GM12874 (cell line): ENCODE data around the gene TREM1.

Experiments
- TF ChIP-seq, protein P1 (sequence below): IDR thresholded peaks from 2 replicates; pipeline ENCODE4 v1.5.1; 2011; ENCODE audit warnings: low read depth, mild to moderate bottlenecking, control low read depth, low read length, moderate library complexity; ENCODE audit not compliant: insufficient read depth

TREM1 gene

DNA sequence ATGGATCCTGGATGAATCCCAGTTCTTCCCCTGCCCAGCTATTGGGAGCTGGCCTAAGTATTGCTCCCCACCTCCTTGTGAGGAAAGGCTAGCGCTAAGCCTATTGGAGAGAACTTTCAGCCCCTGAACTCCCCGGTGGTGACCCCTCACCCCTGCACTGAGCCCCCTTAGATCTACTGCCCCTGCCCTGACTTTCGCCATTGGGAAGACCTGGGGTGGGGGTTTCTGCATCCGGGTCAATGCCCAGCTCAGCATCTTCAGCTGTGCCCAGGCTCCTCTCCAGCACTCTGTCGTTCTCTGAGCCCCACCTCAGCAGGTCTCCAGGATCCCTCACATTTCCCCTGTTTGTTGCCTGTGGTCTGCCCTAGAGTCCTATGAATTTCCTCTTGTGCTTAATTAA lies 49.4 kb downstream of the TREM1 start:
- TF ChIP-seq, protein P1, sequence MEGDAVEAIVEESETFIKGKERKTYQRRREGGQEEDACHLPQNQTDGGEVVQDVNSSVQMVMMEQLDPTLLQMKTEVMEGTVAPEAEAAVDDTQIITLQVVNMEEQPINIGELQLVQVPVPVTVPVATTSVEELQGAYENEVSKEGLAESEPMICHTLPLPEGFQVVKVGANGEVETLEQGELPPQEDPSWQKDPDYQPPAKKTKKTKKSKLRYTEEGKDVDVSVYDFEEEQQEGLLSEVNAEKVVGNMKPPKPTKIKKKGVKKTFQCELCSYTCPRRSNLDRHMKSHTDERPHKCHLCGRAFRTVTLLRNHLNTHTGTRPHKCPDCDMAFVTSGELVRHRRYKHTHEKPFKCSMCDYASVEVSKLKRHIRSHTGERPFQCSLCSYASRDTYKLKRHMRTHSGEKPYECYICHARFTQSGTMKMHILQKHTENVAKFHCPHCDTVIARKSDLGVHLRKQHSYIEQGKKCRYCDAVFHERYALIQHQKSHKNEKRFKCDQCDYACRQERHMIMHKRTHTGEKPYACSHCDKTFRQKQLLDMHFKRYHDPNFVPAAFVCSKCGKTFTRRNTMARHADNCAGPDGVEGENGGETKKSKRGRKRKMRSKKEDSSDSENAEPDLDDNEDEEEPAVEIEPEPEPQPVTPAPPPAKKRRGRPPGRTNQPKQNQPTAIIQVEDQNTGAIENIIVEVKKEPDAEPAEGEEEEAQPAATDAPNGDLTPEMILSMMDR: no peak

DNA sequence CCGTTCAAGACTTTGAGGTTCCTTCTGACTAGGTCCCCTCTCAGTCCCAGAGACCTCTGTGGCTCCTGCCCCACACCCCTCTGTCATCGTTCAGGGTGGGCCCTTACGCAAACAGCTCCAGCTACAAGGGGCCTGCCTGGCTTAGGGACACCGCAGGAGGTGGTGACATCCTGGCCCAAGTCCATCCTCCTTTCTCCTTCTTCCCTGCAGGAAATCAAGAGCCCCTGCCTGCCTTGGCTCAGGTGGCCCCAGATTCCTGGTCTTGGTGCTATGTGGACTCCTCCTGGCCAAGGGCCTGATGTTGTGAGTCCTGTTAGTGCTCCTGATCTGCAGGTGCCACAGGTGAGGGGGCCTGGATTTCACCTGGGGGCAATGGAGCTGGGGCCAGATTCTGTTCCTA lies 50.2 kb downstream of the TREM1 start:
- TF ChIP-seq, protein P1: no peak

DNA sequence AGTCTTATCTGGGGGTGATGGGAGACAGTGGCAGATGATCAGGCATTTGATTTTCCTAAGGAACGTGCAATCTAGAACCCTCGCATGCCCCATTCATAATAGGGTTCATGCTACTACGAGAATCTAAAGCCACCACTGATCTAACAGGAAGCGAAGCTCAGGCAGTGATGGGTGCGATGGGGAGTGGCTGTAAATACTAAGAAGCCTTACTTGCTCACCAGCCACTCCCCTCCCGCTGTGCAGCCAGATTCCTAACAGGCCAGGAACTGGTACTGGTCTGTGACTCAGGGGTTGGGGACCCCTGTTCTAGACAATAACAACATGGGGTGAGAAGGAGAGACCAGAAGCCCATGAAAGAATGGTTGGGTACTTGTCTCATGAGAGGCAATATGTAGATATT lies 53.8 kb downstream of the TREM1 start:
- TF ChIP-seq, protein P1: no peak

DNA sequence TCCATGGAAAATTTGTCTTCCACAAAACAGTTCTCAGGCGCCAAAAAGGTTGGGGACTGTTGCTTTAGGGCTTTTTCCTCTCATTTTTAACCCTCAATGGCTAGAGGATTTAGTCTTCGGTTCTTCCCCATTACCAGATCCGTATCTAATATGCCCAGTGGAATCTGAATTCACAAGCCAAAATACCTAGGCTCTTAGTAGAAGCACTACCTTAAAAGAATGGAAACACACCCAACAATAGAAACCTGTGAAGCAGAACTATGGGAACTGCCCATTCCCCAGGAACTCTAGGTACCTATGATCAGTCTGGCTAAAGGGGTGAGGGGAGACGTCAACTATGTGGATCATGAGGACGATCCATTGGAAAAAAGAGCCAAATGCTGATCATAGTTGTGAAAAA lies 55.2 kb downstream of the TREM1 start:
- TF ChIP-seq, protein P1: no peak

DNA sequence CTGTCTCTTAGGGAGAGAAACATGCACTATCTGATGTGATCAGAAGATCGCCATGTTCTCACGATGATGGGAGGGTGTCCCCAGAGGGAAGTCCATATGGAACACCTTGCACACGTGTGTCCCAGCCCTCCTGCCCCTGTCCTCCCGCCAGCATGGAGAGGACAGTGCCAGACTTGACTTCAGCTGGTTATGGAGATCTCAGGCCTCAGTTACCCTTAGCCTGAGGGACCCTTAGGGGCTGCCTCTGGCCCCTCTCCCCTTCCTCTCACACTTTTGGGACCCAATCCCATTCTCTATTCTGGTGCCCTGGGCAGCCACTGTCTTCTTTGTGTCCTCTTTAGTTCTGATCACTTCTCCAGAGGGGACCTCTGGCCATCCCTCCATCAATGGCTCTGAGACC lies 56.8 kb downstream of the TREM1 start:
- TF ChIP-seq, protein P1: no peak

DNA sequence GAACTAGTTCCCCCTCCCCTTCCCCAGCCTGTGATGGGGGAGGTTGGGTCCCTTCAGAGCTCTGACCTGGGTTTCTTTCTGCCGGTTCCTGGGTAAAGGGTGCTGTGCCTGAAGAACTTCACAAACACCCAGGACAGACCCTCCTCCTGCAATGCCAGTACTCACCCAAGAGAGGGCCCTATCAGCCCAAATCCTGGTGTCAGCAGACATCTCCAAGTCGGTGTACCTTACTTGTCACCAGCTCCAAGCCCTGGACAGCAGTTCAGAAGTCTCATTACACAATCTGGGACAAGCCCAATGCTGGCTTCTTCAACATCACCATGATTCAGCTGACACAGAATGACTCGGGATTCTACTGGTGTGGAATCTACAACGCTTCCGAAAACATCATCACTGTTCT lies 57.9 kb downstream of the TREM1 start:
- TF ChIP-seq, protein P1: no peak

DNA sequence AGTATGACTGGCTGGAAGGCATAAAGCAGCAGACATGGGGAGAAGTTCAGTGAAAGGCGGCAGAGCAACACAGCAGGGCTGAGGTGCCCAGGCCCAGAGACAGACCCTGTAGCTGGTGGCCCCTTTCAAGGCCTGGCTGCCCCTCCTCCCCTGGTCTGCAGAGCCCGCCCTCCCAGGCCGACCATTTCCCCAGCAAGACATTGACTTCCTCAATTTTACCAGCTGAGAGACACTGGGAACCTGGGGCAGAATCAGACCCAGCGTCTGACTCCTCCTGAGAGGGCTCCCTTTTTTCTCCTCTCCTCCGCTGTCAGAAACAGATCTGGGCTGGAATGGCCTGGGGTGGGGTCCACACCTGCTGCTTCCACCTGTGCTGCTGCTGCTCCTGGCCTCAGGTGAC lies 58.4 kb downstream of the TREM1 start, which contains the start of gene TREML4:
Gene TREML4, plus strand, starts transcription at position 254 of the 400 bp plus-strand sequence. Its CDS starts 79 bp downstream, at position 333.
- TF ChIP-seq, protein P1: no peak

DNA sequence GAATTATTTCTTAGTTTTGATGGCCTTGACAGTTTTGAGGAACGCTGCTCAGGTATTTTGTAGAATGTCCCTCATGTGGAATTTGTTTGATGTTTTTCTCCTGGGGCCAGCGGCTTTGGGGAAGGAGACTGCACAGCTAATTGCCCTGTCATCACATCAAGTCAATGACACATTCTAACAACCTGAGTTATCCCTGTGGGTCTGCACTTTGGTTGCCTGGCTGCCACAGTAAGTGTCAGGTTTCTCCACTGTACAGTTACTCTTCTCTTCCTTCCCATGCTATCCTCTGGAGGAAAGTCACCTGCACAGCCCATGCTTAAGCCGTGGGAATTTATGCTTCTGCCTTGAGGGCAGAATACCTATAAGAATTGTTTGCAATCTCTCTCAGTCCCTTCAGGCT lies 59.7 kb downstream of the TREM1 start:
- TF ChIP-seq, protein P1: no peak
